Natural killer cell (primary cell): ENCODE data around the gene BBS1. TPM values are rescaled to one million over a fixed set of nuclear protein-coding genes. Genes with fewer than 3 reads are reported as not detected.

Source experiments
- ATAC-seq, 3 donors: fragments of 150-1000 bp in 2 of 3; fragments of 200-7000 bp in 1 of 3; cut with Tn5 transposase; 1 replicate in 1 of 3; 2 replicates in 2 of 3; pipeline ENCODE4 v1.10.0; 2021; ENCODE audit warnings: mild to moderate bottlenecking in 2 of 3, moderate library complexity in 2 of 3
- DNase-seq, 2 donors: peaks; one replicate each; pipeline versions ENCODE4 v3.0.0 to v3.0.0-alpha.2; 2013 to 2021; ENCODE audit warnings: mixed read lengths in 1 of 2
- H3K27ac ChIP-seq: one replicate; pipeline ENCODE4 v1.5.1; 2013; ENCODE audit warnings: mild to moderate bottlenecking, low read length
- H3K27me3 ChIP-seq: one replicate; pipeline ENCODE4 v1.6.1; 2013; ENCODE audit warnings: low read length; ENCODE audit not compliant: control insufficient read depth, insufficient read depth
- H3K36me3 ChIP-seq: one replicate; pipeline ENCODE4 v1.6.1; 2013; ENCODE audit warnings: low read length; ENCODE audit not compliant: control insufficient read depth, insufficient read depth
- H3K4me1 ChIP-seq: one replicate; pipeline ENCODE4 v1.6.1; 2013; ENCODE audit warnings: low read length; ENCODE audit not compliant: control insufficient read depth, insufficient read depth
- H3K4me3 ChIP-seq: one replicate; pipeline ENCODE4 v1.5.1; 2013; ENCODE audit warnings: low read length
- H3K9me3 ChIP-seq: one replicate; pipeline ENCODE4 v1.6.1; 2013; ENCODE audit warnings: low read length; ENCODE audit not compliant: control insufficient read depth, insufficient read depth
- H3K27ac Mint-ChIP-seq, 2 donors: one replicate each; pipeline ENCODE4 v1.8.0; 2022; ENCODE audit warnings: mild to moderate bottlenecking in 2 of 2, mixed read lengths in 2 of 2, moderate library complexity in 1 of 2
- H3K27me3 Mint-ChIP-seq, 2 donors: one replicate each; pipeline ENCODE4 v1.8.0; 2022; ENCODE audit warnings: low read depth in 2 of 2, mixed read lengths in 2 of 2
- H3K36me3 Mint-ChIP-seq: one replicate; pipeline ENCODE4 v1.8.0; 2022; ENCODE audit warnings: mixed read lengths
- H3K4me1 Mint-ChIP-seq, 2 donors: one replicate each; pipeline ENCODE4 v1.8.0; 2022; ENCODE audit warnings: mixed read lengths in 2 of 2
- H3K4me3 Mint-ChIP-seq: one replicate; pipeline ENCODE4 v1.8.0; 2022; ENCODE audit warnings: mild to moderate bottlenecking, moderate library complexity, mixed read lengths
- H3K9me3 Mint-ChIP-seq, 2 donors: one replicate each; pipeline ENCODE4 v1.8.0; 2022; ENCODE audit warnings: mixed read lengths in 2 of 2
- CTCF ChIP-seq: fragments of 200-600 bp; IDR thresholded peaks from one replicate; pipeline ENCODE4 v1.8.0; 2022; ENCODE audit warnings: antibody characterized with exemption
- WGBS: methylation state at CpG from one replicate; pipeline ENCODE4 v1.1.7; 2013; ENCODE audit warnings: missing lambda C conversion rate; ENCODE audit not compliant: insufficient coverage; 5-methylcytosine and 5-hydroxymethylcytosine counted together
- intact Hi-C: fragments of 100-400 bp; cut with micrococcal nuclease; formaldehyde crosslinking; loops from one replicate; pipeline ENCODE4 v1.14.2; 2022
- total RNA-seq, 4 donors: library from RNA; stranded (reverse); fragments of 120-200 nt in 1 of 4; gene quantifications; one replicate each; pipeline versions ENCODE4 v1.2.3 to v1.2.4, GENCODE V29; 2013 to 2022

Gene BBS1
- total RNA-seq, 3 donors from 2014 or later (not counting 1 experiment from before 2014, with no cell fraction given) = 12.5 to 22.5 (median 18.1) TPM

DNA sequence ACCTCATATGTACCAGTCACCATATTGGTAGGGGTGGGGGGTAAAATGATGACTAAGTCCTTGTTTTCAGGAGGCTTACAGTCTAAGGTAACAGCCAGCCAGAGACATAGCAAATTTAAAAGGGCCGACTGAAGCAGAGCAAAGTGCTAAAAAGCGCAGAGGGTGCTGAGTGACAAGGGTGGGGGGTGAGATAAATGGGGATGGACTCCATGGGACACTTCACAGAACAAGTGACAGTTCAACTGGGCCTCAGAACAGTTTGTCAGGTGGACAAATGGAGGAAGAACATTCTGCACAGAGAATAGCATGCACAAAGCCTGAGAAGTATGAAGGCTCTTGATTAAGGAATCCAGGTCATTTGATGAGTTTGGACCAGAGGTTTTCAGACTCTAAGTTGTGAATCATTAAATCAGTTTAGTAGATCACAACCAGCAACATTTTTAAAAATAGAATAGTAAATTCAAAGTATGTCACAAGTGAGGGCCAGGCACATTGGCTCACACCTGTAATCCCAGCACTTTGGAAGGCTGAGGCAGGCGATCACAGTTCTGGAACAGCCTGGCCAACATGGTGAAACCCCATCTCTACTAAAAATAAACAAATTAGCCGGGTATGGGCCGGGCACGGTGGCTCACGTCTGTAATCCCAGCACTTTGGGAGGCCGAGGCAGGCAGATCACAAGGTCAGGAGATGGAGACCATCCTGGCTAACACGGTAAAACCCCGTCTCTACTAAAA, 14.0 kb downstream of the BBS1 start:
- ATAC-seq (no peak), DNase-seq (no peak)
- TF ChIP-seq CTCF = no peak
- no peaks in the 10 kb centered on the region for H3K9me3 ChIP-seq
- H3K4me1 ChIP-seq = no peaks in the 10 kb centered on the region
- no peak overlapping the region for H3K4me3 Mint-ChIP-seq
- no peaks in the 10 kb centered on the region for H3K4me1 Mint-ChIP-seq
- no peak overlapping the region for H3K27ac ChIP-seq
- no peaks in the 10 kb centered on the region for H3K9me3 Mint-ChIP-seq
- no peak overlapping the region for H3K4me3 ChIP-seq
- H3K27me3 ChIP-seq = no peaks in the 10 kb centered on the region
- H3K36me3 Mint-ChIP-seq = peaks cover 8% of the 10 kb centered on the region
- H3K36me3 ChIP-seq = peaks cover 39% of the 10 kb centered on the region
- intact Hi-C loops = no loop called here
- no peak overlapping the region for H3K27ac Mint-ChIP-seq
- H3K27me3 Mint-ChIP-seq = no peaks in the 10 kb centered on the region
- 100% methylated on average over 4 of the region's 10 CpGs for WGBS

- no peak for ATAC-seq
- 91% methylated on average over 10 of the region's 10 CpGs for WGBS
- H3K4me3 ChIP-seq = no peak overlapping the region
- no peak overlapping the region for H3K27ac ChIP-seq
- no peaks in the 10 kb centered on the region for H3K36me3 Mint-ChIP-seq
- H3K27me3 Mint-ChIP-seq = no peaks in the 10 kb centered on the region
- intact Hi-C loops = no loop called here
- peaks cover 15% of the 10 kb centered on the region for H3K36me3 ChIP-seq
- H3K4me1 ChIP-seq = no peaks in the 10 kb centered on the region
- H3K27me3 ChIP-seq = no peaks in the 10 kb centered on the region
- H3K4me3 Mint-ChIP-seq = no peak overlapping the region
- H3K9me3 ChIP-seq = no peaks in the 10 kb centered on the region
- no peak overlapping the region for H3K27ac Mint-ChIP-seq
- H3K9me3 Mint-ChIP-seq = no peaks in the 10 kb centered on the region
- H3K4me1 Mint-ChIP-seq = peaks cover 0 to 14% of the 10 kb centered on the region in 2 donors
- TF ChIP-seq CTCF = no peak
- DNase-seq = no peak
Observed at GRCh38 chr11:66529069-66529468, 18.6 kb downstream of the BBS1 start.

DNA sequence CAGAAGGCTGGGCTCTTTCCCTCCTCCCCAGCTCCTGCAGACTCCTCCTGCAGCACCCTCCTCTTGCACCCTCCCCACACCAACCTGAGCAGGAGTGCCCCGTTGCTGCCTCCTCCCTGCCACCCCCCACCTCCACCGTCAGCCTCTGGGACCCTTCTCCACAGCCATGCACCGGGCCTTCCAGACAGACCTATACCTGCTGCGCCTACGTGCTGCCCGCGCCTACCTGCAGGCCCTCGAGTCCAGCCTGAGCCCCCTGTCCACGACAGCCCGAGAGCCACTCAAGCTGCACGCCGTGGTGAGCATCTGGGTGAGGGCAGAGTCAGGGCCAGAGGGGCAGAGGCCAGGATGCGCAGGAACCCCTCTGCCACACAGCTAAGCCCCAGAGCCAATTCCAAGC, 19.2 kb downstream of the BBS1 start:
- H3K9me3 Mint-ChIP-seq = no peaks in the 10 kb centered on the region
- ATAC-seq = no peak
- no peaks in the 10 kb centered on the region for H3K9me3 ChIP-seq
- intact Hi-C loops = no loop called here
- H3K36me3 ChIP-seq = peaks cover 15% of the 10 kb centered on the region
- H3K4me1 Mint-ChIP-seq = peaks cover 0 to 14% of the 10 kb centered on the region in 2 donors
- H3K27me3 ChIP-seq = no peaks in the 10 kb centered on the region
- H3K27me3 Mint-ChIP-seq = no peaks in the 10 kb centered on the region
- no peaks in the 10 kb centered on the region for H3K36me3 Mint-ChIP-seq
- H3K4me3 Mint-ChIP-seq = no peak overlapping the region
- no peak overlapping the region for H3K4me3 ChIP-seq
- no peak overlapping the region for H3K27ac ChIP-seq
- 93% methylated on average over 13 of the region's 13 CpGs for WGBS
- no peak for DNase-seq
- no peak overlapping the region for H3K27ac Mint-ChIP-seq
- no peaks in the 10 kb centered on the region for H3K4me1 ChIP-seq
- no peak for TF ChIP-seq CTCF
